Measurements from ENCODE around the gene PTPRO.

The PTPRO gene

DNA sequence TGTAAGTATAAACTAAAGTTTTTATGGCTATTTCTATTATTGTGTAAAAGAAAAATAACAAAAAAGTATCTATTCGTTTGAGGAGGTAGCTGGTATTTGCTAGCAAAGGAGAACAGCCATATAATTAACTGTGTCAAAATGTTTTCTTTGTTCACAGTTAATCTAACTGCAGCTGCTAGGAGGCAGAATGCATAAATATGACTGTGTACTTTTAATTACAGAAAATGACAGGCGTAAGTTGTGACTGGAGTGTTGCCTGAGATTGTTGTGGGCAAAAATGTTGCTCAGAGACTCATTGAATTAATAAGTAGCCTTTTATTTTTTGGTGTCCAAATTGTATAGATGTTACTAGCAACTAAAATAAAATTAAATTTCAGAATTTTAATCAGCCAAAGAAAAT lies 33.5 kb downstream of the PTPRO start:
- no peak for DNase-seq

DNA sequence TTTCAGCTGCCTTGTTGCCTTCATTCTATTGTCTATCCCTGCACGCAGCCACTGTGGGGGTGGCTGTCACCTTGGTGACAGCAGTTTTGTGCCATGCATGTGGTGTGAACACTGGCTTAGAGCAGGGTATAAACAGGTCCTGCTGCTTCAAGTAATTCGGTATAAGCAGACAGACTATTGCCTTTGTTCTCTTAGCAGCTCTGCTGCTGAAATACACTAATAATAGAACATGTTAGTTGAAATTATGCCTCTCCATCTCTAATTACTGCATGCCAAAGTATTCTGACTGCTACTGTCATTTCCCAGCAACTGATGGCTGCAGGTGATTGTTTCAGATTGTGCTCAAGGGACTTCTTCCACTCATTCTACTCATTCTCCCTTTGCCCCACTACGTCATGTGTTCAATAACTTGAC lies 34.6 kb downstream of the PTPRO start:
- DNase-seq = no peak

DNA sequence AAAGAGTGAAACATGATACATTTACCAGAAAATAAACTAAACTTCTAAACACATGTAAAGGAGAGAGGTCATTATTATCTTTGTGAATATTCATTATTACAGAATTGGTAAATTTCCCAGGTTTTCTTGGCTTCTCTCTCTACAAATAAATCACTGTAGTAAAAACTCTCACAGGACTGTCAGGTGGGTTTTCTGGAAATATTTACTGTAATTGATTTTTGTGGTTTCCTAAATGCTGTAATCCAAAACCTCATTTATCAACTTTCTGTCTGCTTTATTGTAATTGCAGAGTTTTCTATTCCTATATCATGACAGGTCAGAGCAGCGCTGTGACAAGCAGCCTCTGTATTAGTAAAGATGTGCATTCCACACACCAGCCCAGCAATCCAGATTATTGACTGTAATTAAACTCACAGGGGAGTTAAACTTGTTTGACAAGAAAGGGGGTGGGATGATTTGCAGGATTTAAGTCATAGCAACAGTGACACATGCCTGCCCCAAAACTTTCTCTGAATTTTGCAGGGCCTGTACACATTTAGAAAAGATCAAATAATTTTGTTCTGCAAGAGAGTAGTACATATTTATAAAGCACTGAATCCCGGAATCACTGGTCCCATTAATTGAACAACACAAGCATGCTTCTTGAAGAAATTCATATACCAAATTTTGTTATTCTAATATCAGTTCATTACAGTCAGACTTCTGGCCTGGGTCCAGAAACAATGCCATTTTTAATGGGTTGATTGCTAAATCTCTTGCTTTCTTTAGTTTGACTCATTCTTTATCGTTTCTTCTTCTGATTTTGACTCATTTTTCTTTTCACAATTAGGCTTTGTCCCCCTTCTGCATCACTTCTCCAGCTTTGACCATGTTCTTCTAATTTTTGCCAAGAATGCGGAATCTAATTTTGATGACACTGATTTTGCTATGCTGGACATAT lies 42.2 kb downstream of the PTPRO start:
- DNase-seq = no peak

DNA sequence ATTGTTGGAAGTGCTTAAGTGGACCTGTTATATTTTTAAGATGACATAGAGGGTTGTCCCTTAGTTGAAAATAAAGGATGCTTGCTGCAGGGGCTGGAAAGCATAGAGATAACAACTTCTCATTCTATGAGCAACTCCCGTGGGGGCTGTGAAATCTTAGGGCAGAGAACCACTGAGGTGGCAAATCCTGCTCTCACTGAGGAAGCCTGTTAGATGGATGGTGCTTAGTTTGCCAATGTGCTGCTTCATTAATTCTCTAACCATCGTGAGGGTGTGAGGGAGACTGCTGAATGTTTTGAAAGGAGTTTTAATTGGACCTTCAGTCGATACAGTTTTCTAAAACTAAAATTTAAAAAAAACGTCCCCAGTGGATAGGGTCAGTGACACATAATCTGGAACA lies 46.5 kb downstream of the PTPRO start:
- no peak for DNase-seq

DNA sequence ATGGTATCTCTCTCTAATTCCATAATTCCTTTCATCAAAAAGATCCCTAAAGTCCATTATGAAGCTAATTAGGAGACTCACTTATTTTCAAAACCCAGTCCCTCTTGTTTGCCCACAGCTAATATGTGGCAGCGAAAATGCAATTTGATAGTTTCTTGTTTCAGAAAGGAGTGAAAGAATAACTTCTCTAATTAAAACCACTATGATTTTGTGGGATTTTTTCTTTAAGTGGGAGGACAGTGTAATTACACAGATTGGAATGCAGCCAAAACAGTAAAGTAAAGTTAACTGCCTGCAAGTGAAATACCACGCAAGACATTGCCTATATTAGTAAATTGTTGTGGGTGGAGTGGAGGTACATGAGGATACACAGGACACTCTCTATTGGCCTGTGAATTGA lies 50.0 kb downstream of the PTPRO start:
- no peak for DNase-seq

DNA sequence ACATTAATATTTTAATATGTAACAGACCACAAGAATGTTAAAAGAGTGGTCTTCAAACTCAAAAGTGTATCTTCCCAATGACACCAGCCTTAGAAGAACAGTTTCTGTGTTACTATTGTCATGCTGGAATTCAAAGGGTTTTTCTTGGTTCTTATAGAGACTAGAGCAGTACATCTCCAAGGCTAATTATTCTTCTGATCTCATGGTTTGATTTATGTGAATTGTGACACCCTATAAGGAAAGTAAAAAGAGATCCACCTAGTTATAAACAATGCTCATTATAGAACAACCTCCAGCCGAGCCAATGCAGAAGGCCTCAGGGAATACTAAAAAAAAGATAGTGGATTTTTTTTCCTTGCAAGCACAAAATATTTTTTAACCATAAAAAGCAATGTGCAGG lies 65.5 kb downstream of the PTPRO start:
- DNase-seq = no peak

DNA sequence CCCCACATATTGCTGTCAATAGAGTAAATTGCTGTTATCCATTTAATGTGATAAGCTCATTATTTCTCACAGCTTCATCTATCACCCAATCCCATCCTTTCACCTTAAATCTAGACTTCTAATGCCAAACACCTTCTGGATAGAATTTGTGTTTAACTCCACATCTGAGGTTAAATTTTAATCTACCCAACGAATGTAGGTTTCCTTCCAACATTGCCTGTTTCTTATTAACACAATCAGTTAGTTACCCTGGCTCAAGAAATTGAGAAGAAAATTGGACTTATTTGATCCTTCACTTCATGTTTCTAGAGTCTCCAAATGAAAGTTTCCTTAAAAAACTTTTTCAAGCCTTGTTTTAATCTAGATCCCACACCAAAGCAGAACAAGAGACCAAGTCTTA lies 67.3 kb downstream of the PTPRO start:
- DNase-seq = no peak

DNA sequence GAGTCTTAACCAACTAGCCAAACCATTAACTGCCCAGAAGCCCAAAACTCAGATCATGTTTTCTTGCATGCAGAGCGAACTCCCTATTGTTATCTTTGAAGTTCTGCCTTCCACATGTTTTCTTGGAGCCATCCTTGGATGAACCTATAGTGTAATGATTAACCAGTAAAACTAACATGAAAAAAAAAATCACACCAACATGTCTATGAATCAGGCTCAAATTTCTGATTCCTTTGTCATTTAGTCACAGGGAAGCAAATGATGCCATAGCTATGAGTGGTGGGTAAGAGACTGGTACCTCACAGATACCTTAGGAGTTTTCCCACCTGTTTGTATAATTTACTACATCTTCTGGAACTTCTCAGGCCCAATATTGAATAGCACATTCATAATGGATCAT lies 70.7 kb downstream of the PTPRO start:
- no peak for DNase-seq

DNA sequence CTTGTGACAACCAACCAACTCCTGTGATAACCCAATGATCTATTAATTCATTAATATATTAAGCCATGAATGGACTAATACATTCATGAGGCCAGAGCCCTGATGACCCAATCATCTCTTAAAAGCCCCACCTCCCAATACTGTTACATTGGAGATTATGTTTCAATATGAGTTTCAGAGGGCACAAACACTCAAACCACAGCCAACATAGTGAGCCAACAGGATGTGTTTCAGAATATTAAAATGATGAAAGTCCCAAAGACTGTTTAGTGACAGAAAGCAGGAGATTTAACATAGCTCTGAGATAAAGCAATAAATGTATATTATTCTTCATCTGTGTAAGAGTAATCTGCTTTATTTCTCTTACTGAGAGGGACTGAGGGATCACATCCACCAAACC lies 71.7 kb downstream of the PTPRO start:
- no peak for DNase-seq

DNA sequence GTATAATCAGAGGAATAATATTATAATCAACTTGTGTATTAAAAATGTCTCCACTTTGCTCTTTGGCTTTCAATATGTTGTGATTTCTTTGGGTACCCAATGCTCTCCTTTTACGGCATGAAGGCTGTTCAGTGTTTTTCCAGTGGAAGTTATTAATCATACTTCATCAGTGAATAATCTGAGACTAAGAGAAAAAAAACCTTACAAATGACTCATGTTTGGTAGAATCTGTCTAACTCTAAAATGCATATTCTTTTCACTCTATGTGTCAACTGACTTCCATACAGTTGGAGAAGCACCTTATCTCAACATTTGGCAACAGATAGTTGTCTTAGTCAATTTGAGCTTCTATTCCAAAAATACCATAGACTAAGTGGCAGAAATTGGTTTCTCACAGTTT lies 82.2 kb downstream of the PTPRO start:
- DNase-seq = no peak

DNA sequence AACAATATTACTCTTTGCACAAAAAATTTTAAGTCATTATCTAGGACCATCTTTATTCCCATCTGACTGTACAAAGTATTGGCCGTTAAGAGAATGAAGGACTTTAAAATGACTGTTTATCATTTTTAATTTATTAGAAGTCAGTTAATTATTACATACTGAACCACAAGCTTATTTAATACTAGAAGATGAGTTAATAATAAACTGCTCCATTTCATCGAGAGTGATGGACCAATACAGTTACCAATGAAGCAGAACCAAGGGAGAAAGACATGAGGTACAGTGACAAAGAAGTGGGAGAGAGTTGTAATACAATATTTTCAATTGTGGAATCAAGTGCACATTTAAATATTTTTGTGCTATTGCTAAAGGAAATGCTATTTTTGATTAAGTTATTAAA lies 83.3 kb downstream of the PTPRO start:
- DNase-seq = no peak

DNA sequence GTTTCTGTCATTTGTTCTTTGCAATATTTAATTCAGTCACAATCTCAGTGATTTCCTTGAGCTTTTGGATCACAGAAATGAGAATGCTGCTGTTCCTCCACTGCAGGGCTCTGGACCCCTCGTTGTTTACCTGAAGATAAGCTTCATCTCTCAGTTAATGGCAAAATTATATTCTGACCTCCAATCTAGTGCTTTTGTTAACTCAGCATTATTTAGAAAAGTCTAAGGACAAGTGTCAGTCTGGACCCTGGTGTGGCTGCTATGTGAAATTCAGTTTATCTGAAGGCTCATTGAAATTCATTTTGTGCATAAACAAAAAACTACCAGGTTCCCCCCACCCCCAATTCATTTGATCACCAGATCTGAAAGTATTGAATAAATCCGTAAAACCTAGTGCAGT lies 84.7 kb downstream of the PTPRO start:
- DNase-seq = no peak

DNA sequence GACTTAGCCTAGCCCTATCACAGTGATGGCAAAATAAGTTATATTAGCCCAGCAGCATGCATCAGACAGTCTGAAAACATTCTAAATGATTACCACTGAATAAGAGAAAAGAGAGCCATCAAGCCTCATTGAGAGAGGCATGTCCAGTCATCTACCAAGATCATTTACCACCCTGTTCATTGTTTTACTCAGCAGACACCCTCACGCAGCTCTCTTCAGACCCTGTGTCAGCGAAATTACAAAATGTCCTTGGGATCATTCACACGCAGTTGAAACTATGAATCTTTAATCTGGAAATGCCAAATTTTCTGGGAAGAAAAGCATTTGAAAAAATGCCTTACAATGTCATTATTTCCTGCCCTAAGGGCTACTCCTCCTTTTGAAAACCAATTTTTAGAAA lies 89.5 kb downstream of the PTPRO start:
- DNase-seq = no peak

DNA sequence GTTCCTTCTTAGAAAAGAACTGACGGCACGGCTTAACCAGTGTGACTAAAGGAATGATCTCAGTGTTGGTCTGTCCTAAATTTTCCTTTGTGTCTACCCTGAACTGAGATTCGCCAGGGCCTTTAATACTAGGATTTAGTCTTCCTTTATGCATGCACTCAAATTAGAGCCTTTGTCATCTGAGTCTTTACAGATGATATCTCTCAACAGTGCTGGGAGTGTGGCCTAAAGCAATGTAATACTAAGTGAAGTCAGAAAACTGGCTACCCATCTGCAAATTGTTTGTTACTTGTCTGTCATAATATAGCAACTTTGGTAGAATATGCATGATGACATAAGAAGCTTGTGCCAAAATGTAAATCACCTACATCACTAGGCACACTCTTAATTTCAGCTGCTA lies 95.4 kb downstream of the PTPRO start:
- DNase-seq = no peak

DNA sequence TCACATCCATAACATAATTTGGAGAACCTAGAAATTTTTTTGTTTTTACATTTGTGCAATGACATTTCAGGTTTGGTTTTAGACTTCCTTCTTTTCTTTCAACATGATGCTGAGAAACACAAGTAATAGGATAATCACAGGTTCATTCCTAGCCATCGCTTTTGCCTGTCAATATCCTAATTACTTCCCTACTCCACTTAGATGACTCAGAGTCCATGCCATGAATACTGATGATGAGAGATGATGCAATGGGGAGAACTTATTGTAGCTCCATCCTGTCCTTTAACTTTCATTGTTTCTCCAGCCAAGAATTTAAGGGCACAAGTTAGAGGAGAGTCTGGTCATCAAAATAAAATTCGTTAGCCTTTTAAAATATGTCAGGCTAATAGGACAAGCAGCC lies 101.3 kb downstream of the PTPRO start:
- DNase-seq = no peak

DNA sequence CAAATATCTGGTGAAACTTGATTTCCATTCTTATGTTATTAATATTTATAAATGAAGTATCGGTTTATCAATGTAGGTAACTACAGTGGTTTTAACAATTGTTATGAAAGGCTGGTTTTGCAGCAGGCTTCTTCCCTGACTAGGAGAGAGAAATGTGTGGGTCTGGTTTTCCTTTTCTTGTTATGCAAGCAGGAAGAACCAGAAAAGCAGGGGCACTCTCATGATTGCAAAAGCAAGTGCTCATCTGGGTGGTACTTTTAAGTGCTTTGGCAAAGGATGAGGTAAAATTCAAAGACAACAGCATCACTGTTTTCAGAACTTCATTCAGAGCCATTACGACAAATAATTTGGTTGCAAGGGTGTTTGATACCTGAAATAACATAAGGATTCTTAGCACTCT lies 105.6 kb downstream of the PTPRO start:
- DNase-seq = no peak

DNA sequence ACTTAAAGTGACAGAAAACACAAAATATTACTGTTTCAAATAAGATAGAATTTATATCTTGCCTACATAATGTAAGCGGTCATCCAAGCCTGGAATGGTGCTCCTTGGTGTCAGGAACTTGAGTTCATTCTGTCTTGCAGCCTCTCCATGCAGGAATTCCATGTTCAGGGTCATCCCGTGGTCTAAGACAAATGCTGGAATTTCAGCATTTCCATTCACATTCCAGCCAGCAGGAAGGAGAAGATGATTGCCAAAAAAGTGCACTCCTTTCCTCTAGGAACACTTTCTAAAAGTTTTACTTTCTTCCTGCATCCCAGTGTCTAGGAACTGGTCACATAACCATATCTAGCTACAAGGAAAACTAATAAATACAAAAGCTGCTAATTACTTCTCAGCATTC lies 106.3 kb downstream of the PTPRO start:
- DNase-seq = no peak

DNA sequence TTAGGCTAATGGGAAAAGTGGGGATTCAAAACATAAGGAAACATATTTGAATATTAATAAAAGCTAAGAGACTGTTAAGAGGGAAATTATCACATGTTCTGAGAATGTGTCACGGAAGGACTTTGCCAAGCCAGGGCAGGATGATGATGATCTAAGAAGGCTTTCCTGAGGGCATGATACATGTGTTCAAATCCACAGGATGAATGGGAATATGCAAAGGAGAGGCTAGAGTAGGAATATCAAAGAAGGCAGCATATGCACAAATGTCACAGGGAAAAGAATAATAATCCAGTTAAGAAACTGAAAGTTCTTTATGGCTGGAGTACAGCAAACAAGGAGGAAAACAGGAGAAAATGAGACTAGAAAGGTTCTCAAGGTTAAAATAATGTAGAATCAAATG lies 107.0 kb downstream of the PTPRO start:
- no peak for DNase-seq

DNA sequence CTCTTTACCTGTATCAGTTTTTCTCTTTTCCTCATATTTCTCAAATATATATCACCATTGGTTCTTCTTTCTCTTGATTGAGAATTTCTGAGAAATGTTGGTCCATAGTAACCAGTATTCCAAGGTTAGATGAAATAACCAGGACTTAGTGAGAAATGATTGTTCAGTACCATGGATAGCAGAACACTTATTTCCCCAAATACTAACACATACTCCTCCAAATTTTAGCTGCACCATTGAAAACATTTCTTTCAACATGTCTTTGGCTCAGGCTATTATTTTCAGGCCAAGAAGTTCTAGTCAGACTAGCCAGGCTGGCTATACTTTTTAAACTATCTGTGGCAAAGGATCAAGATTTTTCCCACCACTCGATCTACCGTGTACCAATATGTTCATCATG lies 113.3 kb downstream of the PTPRO start:
- DNase-seq = no peak

DNA sequence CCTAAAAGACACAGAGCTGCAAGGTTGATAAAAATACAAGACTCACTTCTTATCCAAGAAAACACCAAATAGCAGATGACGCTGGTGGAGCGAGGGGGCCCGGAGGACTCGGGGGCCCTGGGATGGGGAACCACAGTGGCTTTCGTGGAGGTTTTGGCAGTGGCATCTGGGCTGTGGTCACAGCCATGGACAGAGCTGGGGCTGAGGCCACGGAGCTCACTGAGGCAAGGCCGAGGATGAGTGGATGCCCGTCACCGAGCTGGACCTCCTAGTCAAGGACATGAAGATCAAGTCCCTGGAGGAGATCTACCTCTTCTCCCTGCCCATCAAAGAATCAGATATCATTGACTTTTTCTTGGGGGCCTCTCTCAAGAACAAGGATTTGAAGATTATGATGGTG lies 117.2 kb downstream of the PTPRO start:
- no peak for DNase-seq

DNA sequence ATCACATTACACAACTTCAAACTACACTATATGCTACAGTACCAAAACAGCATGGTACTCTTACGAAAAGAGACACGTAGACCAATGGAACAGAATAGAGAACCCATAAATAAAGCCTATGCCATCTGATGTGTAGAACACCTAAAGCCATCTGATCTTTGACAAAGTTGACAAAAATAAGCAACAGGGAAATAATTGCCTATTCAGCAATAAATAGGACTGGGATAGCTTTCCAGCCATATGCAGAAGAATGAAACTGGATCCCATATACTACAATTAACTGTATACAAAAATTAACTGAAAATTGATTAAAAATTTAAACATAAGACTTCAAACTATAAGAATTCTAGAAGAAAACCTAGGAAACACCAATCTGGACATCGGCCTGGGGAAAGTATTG lies 120.7 kb downstream of the PTPRO start:
- DNase-seq = no peak

DNA sequence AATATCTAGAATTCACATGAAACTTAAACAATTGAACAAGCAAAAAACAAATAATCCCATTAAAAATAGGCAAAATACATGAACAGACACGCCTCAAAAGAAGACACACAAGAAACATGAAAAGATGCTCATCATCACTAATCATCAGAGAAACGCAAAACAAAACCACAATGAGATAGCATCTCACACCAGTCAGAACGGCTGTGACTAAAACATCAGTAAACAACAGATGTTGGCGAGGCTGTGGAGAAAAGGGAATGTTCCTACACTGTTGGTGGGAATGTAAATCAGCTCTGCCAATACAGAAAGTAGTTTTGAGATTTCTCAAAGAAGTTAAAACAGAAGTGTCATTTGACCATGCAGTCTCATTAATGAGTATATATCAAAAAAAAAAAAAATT lies 121.3 kb downstream of the PTPRO start:
- no peak for DNase-seq

DNA sequence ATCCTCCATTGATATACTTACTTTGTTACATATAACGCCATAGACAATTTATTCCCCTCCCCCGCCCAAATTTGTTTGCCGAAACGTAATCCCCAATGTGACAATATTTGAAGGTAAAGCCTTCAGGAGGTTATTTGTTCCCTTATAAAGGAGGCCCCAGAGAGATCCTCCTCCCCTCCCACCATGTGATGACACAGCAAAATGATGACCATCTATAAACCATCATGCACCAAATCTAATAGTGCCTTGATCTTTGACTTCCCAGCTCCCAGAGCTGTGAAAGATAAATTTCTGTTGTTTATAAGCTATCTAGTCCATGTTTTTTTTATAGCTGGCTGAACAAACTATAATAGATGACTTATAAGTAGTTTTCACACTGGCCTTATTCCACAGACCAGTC lies 122.2 kb downstream of the PTPRO start:
- no peak for DNase-seq

DNA sequence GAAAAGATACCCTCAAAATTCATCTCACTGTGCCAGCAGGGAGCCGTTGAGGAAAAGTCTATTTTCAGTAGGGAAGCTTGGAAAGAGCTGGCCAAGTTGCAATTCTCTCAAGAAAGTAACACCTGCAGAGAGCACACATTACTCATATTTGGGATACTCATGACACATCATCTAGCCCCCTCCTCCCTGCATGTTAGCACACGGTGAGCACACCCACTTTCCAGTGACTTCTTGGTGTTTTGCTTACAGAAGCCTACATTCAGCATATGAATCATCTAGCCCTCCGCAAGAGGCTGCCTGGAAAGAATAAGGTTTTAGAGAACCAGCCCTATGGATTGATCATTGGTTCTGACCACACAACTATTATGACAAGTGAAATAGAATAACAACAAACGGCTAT lies 124.5 kb downstream of the PTPRO start:
- no peak for DNase-seq

DNA sequence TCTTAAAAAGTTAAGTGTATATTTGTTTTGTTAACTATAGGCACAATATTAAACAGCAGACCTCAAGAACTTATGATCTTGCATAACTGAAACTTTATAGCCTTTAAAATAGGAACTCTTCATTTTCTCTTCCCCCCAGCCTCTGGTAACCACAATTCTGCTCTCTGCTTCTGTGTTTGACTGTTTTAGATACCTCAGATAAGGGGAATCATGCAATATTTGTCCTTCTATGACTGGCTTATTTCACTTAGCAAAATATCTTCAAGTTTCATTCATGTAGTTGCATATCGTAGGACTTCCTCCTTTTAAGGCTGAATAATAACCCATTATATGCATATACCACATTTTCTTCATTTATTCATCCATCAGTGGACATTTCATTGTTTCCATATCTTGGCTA lies 131.3 kb downstream of the PTPRO start:
- DNase-seq = no peak

Data from CD4-positive, alpha-beta T cell treated with Interferon alpha-2 for 1 hour (primary cell).